Neuronal stem cell (in vitro differentiated cells): ENCODE data around the gene TTF2.

ENCODE experiments used
- DNase-seq: peaks from one replicate; pipeline ENCODE4 v3.0.0-alpha.2; 2013; ENCODE audit warnings: low spot score
- H2AFZ ChIP-seq: one replicate; pipeline ENCODE4 v1.6.1; 2013; ENCODE audit warnings: mild to moderate bottlenecking, low read length, inconsistent platforms
- H2AK5ac ChIP-seq: 2 replicates; pipeline ENCODE4 v1.6.1; 2013; ENCODE audit warnings: low read depth, mild to moderate bottlenecking, inconsistent platforms, low read length, moderate library complexity, mixed read lengths
- H2BK120ac ChIP-seq: 2 replicates; pipeline ENCODE4 v1.6.1; 2013; ENCODE audit warnings: low read depth, mild to moderate bottlenecking, inconsistent platforms, low read length, moderate library complexity, mixed read lengths
- H2BK12ac ChIP-seq: one replicate; pipeline ENCODE4 v1.6.1; 2013; ENCODE audit warnings: low read length, inconsistent platforms
- H2BK15ac ChIP-seq: 2 replicates; pipeline ENCODE4 v1.6.1; 2013; ENCODE audit warnings: mild to moderate bottlenecking, low read length, inconsistent platforms, mixed read lengths
- H2BK5ac ChIP-seq: one replicate; pipeline ENCODE4 v1.6.1; 2013; ENCODE audit warnings: inconsistent platforms, mild to moderate bottlenecking, low read length, moderate library complexity
- H3K14ac ChIP-seq: one replicate; pipeline ENCODE4 v1.6.1; 2013; ENCODE audit warnings: low read length, inconsistent platforms
- H3K18ac ChIP-seq: 2 replicates; pipeline ENCODE4 v1.6.1; 2013; ENCODE audit warnings: low read length, inconsistent platforms
- H3K23ac ChIP-seq: 2 replicates; pipeline ENCODE4 v1.6.1; 2013; ENCODE audit warnings: low read depth, mild to moderate bottlenecking, mixed read lengths, low read length, inconsistent platforms; ENCODE audit not compliant: poor library complexity
- H3K27ac ChIP-seq: replicated peaks from 3 replicates; pipeline ENCODE4 v1.5.1; 2013; ENCODE audit warnings: low read length, inconsistent platforms
- H3K27me3 ChIP-seq, 3 experiments: 2 replicates each; pipeline ENCODE4 v1.6.1; 2013; ENCODE audit warnings: low read length in 3 of 3, mild to moderate bottlenecking in 2 of 3, inconsistent platforms in 1 of 3, low read depth in 1 of 3, mixed read lengths in 1 of 3, moderate library complexity in 1 of 3; ENCODE audit not compliant: control insufficient read depth in 3 of 3, insufficient read depth in 3 of 3
- H3K36me3 ChIP-seq, 2 donors: replicated peaks in 1 of 2; 2 replicates each; pipeline ENCODE4 v1.6.1; 2013; ENCODE audit warnings: low read length in 2 of 2; ENCODE audit not compliant: control insufficient read depth in 2 of 2, insufficient read depth in 2 of 2
- H3K4ac ChIP-seq: 2 replicates; pipeline ENCODE4 v1.6.1; 2013; ENCODE audit warnings: inconsistent platforms, mild to moderate bottlenecking, low read length, moderate library complexity
- H3K4me1 ChIP-seq, 2 donors: 1 replicate in 1 of 2; 2 replicates in 1 of 2; pipeline ENCODE4 v1.6.1; 2013; ENCODE audit warnings: low read length in 2 of 2, low read depth in 1 of 2; ENCODE audit not compliant: control insufficient read depth in 2 of 2, insufficient read depth in 1 of 2
- H3K4me2 ChIP-seq: one replicate; pipeline ENCODE4 v1.6.1; 2013; ENCODE audit warnings: mild to moderate bottlenecking, low read length, inconsistent platforms; ENCODE audit not compliant: insufficient read depth, poor library complexity, severe bottlenecking
- H3K4me3 ChIP-seq, 2 donors: 2 replicates each; pipeline ENCODE4 v1.5.1; 2013; ENCODE audit warnings: low read length in 2 of 2, mild to moderate bottlenecking in 2 of 2, inconsistent platforms in 1 of 2, moderate library complexity in 1 of 2
- H3K79me1 ChIP-seq: one replicate; pipeline ENCODE4 v1.6.1; 2013; ENCODE audit warnings: low read depth, mild to moderate bottlenecking, inconsistent platforms, low read length, moderate library complexity
- H3K9ac ChIP-seq: one replicate; pipeline ENCODE4 v1.6.1; 2013; ENCODE audit warnings: mild to moderate bottlenecking, low read depth, low read length, inconsistent platforms; ENCODE audit not compliant: poor library complexity
- H3K9me3 ChIP-seq, 2 donors: replicated peaks in 1 of 2; 2 replicates each; pipeline versions ENCODE3 to v1.6.1; 2013; ENCODE audit warnings: low read length in 2 of 2, mild to moderate bottlenecking in 2 of 2, inconsistent platforms in 1 of 2, low read depth in 1 of 2, mixed read lengths in 1 of 2, moderate library complexity in 1 of 2; ENCODE audit not compliant: control insufficient read depth in 2 of 2, insufficient read depth in 1 of 2
- H4K8ac ChIP-seq: one replicate; pipeline ENCODE4 v1.6.1; 2013; ENCODE audit warnings: low read depth, mild to moderate bottlenecking, inconsistent platforms, low read length, moderate library complexity
- H4K91ac ChIP-seq: one replicate; pipeline ENCODE4 v1.6.1; 2013; ENCODE audit warnings: low read length, low read depth, mild to moderate bottlenecking, inconsistent platforms; ENCODE audit not compliant: poor library complexity
- WGBS, 2 donors: extraction: QIAGEN DNeasy Blood & Tissue Kit; methylation state at CpG; one replicate each; pipeline ENCODE4 v1.1.7; 2013; ENCODE audit warnings: missing lambda C conversion rate in 2 of 2, mixed read lengths in 1 of 2; ENCODE audit not compliant: insufficient read length in 2 of 2, insufficient replicate concordance in 1 of 2; ENCODE audit errors: extremely low coverage in 2 of 2; 5-methylcytosine and 5-hydroxymethylcytosine counted together

The TTF2 gene

GRCh38 chr1:117022114-117022513, 38.0 kb upstream of the TTF2 start:
- no CpG with 5 or more reads among the region's 3 CpGs for WGBS, 2 donors
- H3K4me1 ChIP-seq, result peaks cover 0 to 2% of the 10 kb centered on the region in 2 donors
- no peak overlapping the region for H2BK5ac ChIP-seq
- H3K23ac ChIP-seq, result no peak overlapping the region
- H2BK15ac ChIP-seq, result no peak overlapping the region
- no peak overlapping the region for H3K27ac ChIP-seq
- H3K9me3 ChIP-seq, result no peaks in the 10 kb centered on the region
- H4K91ac ChIP-seq, result no peak overlapping the region
- no peak overlapping the region for H3K4me3 ChIP-seq
- H3K79me1 ChIP-seq, result no peaks in the 10 kb centered on the region
- H4K8ac ChIP-seq, result no peak overlapping the region
- H2AFZ ChIP-seq, result no peak overlapping the region
- DNase-seq, result no peak
- H2AK5ac ChIP-seq, result no peak overlapping the region
- H3K18ac ChIP-seq, result no peak overlapping the region
- H2BK120ac ChIP-seq, result no peak overlapping the region
- H3K27me3 ChIP-seq, result no peaks in the 10 kb centered on the region
- H2BK12ac ChIP-seq, result no peak overlapping the region
- H3K4ac ChIP-seq, result no peak overlapping the region
- no peak overlapping the region for H3K4me2 ChIP-seq
- no peaks in the 10 kb centered on the region for H3K36me3 ChIP-seq
- H3K9ac ChIP-seq, result no peak overlapping the region
- H3K14ac ChIP-seq, result no peak overlapping the region

GRCh38 chr1:117025568-117025967, 34.6 kb upstream of the TTF2 start:
- whole genome bisulfite sequencing, 2 donors, result no CpG with 5 or more reads among the region's 7 CpGs
- Histone ChIP-seq H3K4me3 (no peak overlapping the region), H2AFZ (no peak overlapping the region), H3K79me1 (no peaks in the 10 kb centered on the region), H3K18ac (no peak overlapping the region), H2BK120ac (no peak overlapping the region), H3K27ac (no peak overlapping the region), H3K4me2 (no peak overlapping the region), H4K8ac (no peak overlapping the region), H3K36me3 (no peaks in the 10 kb centered on the region), H3K9me3 (no peaks in the 10 kb centered on the region), H2BK15ac (no peak overlapping the region), H2BK5ac (no peak overlapping the region), H2AK5ac (no peak overlapping the region), H4K91ac (no peak overlapping the region), H3K4me1 (no peaks in the 10 kb centered on the region), H3K23ac (no peak overlapping the region), H3K9ac (no peak overlapping the region), H2BK12ac (no peak overlapping the region), H3K14ac (no peak overlapping the region), H3K4ac (no peak overlapping the region), H3K27me3 (no peaks in the 10 kb centered on the region)
- DNase-seq, result no peak

GRCh38 chr1:117026361-117026760, 33.8 kb upstream of the TTF2 start:
- WGBS, 2 donors, result no CpG with 5 or more reads among the region's 6 CpGs

GRCh38 chr1:117029685-117030084, 30.4 kb upstream of the TTF2 start:
- no CpG with 5 or more reads among the region's 1 CpG for WGBS, 2 donors
- Histone ChIP-seq H3K18ac (no peak overlapping the region), H2BK15ac (no peak overlapping the region), H2AK5ac (no peak overlapping the region), H3K27me3 (no peaks in the 10 kb centered on the region), H2BK120ac (no peak overlapping the region), H2BK5ac (no peak overlapping the region), H4K91ac (no peak overlapping the region), H3K9me3 (peaks cover 0 to 2% of the 10 kb centered on the region in 2 donors), H3K14ac (no peak overlapping the region), H3K4me1 (peaks cover 2 to 4% of the 10 kb centered on the region in 2 donors), H3K9ac (no peak overlapping the region), H3K36me3 (no peaks in the 10 kb centered on the region), H3K4me3 (no peak overlapping the region), H2BK12ac (no peak overlapping the region), H4K8ac (no peak overlapping the region), H2AFZ (no peak overlapping the region), H3K4me2 (no peak overlapping the region), H3K4ac (no peak overlapping the region), H3K79me1 (no peaks in the 10 kb centered on the region), H3K27ac (no peak overlapping the region), H3K23ac (no peak overlapping the region)
- DNase-seq, result no peak

More at GRCh38 chr1:117026361-117026760, 33.8 kb upstream of the TTF2 start:
- Histone ChIP-seq H4K8ac (no peak overlapping the region), H3K4ac (no peak overlapping the region), H3K27me3 (no peaks in the 10 kb centered on the region), H3K9me3 (no peaks in the 10 kb centered on the region), H4K91ac (no peak overlapping the region), H3K79me1 (no peaks in the 10 kb centered on the region), H3K9ac (no peak overlapping the region), H3K18ac (no peak overlapping the region), H2BK120ac (no peak overlapping the region), H2BK5ac (no peak overlapping the region), H2AK5ac (no peak overlapping the region), H2AFZ (no peak overlapping the region), H3K4me1 (no peaks in the 10 kb centered on the region), H3K36me3 (no peaks in the 10 kb centered on the region), H3K14ac (no peak overlapping the region), H3K4me3 (no peak overlapping the region), H3K4me2 (no peak overlapping the region), H3K27ac (no peak overlapping the region), H2BK12ac (no peak overlapping the region), H2BK15ac (no peak overlapping the region), H3K23ac (no peak overlapping the region)
- DNase-seq, result no peak
